Lower lobe of right lung (tissue), 2 donors: Measurements from ENCODE around the gene PTCD1. TPM values are rescaled to one million over a fixed set of nuclear protein-coding genes. Genes with fewer than 3 reads are reported as not detected.

Experiments
- ATAC-seq, 2 donors: fragments of 200-7000 bp; cut with Tn5 transposase; one replicate each; pipeline ENCODE4 v1.9.1; 2020 to 2022; ENCODE audit warnings: mild to moderate bottlenecking in 2 of 2, moderate library complexity in 2 of 2
- DNase-seq: peaks from one replicate; pipeline ENCODE4 v3.0.0-alpha.2; 2020
- H3K27ac ChIP-seq: fragments of 200-600 bp; one replicate; pipeline ENCODE4 v1.8.0; 2022
- H3K27me3 ChIP-seq: fragments of 200-600 bp; one replicate; pipeline ENCODE4 v1.8.0; 2022; ENCODE audit warnings: low read depth
- H3K36me3 ChIP-seq: fragments of 200-600 bp; one replicate; pipeline ENCODE4 v1.8.0; 2022; ENCODE audit warnings: mild to moderate bottlenecking
- H3K4me1 ChIP-seq: fragments of 200-600 bp; one replicate; pipeline ENCODE4 v1.8.0; 2022
- H3K4me3 ChIP-seq: fragments of 200-600 bp; one replicate; pipeline ENCODE4 v1.8.0; 2022; ENCODE audit warnings: mild to moderate bottlenecking
- H3K9me3 ChIP-seq: fragments of 200-600 bp; one replicate; pipeline ENCODE4 v1.8.0; 2022
- CTCF ChIP-seq: fragments of 200-600 bp; IDR thresholded peaks from one replicate; pipeline ENCODE4 v1.8.0; 2022; ENCODE audit warnings: antibody characterized with exemption, mild to moderate bottlenecking
- intact Hi-C: fragments of 100-400 bp; cut with DNase I; formaldehyde crosslinking; loops from one replicate; pipeline ENCODE4 v1.11.0; 2022
- long read RNA-seq: library from polyadenylated mRNA; unstranded; transcript quantifications from one replicate; pipeline ENCODE4 v2.0.0, GENCODE V29; 2021
- total RNA-seq: library from RNA; stranded (reverse); fragmentation: NEBNext Ultra II Directional; extraction: Animal tissue kit (Norgen Biotek cat#: 25700); gene quantifications from one replicate; pipeline ENCODE4 v1.2.1, GENCODE V29; 2021
- donor health status: DM: no; HTN: yes; CAD: no; lungs with severe emphysema.

Gene PTCD1
- total RNA-seq: 6.8 TPM
- long read RNA-seq, full-length matches to known transcripts: 7 of 18 reads
- long read RNA-seq, partial matches to known transcripts: 0 of 18 reads
- long read RNA-seq, other reads (novel, unspliced or antisense): 11 of 18 reads

GRCh38 chr7:99438573-99439480, at the start of gene PTCD1, which contains the start of gene CPSF4:
PTCD1 (minus strand) TSS chr7:99438798; CDS start chr7:99435242, 3,556 bp downstream.
CPSF4 (plus strand) TSS chr7:99438943; CDS start chr7:99439083, 140 bp downstream.
- ATAC-seq: peak; percentile 98 to 99
- Histone ChIP-seq H3K4me3 (peak within 1 kb of the TSS; percentile 95), H3K36me3 (peaks cover 20% of the 10 kb centered on the region), H3K27ac (peak within 1 kb of the TSS; percentile 85), H3K9me3 (no peaks in the 10 kb centered on the region), H3K4me1 (peaks cover 37% of the 10 kb centered on the region), H3K27me3 (no peaks in the 10 kb centered on the region)
- intact Hi-C loops: no loop called here
- DNase-seq: peak; percentile 97
- no peak for TF ChIP-seq CTCF

GRCh38 chr7:99485094-99485493, 46.5 kb upstream of the PTCD1 start:
- no peak for ATAC-seq
- intact Hi-C loops: loop anchor here (10.0 kb wide), 1 partner anchor 60 kb away; no protein-coding TSS in a partner anchor
- no peak for TF ChIP-seq CTCF

GRCh38 chr7:99478464-99479440, 40.2 kb upstream of the PTCD1 start:
- TF ChIP-seq CTCF: no peak
- Histone ChIP-seq H3K4me1 (peaks cover 15% of the 10 kb centered on the region), H3K27ac (no peak overlapping the region), H3K9me3 (no peaks in the 10 kb centered on the region), H3K36me3 (peaks cover 52% of the 10 kb centered on the region), H3K4me3 (no peak overlapping the region), H3K27me3 (no peaks in the 10 kb centered on the region)
- intact Hi-C loops: no loop called here
- DNase-seq: peak; percentile 35
- ATAC-seq: peak; percentile 21 to 31

More at GRCh38 chr7:99485094-99485493, 46.5 kb upstream of the PTCD1 start:
- no peak for DNase-seq
- no peak overlapping the region for H3K27ac ChIP-seq
- H3K4me3 ChIP-seq: no peak overlapping the region
- H3K4me1 ChIP-seq: no peaks in the 10 kb centered on the region
- H3K36me3 ChIP-seq: peaks cover 47% of the 10 kb centered on the region
- H3K9me3 ChIP-seq: no peaks in the 10 kb centered on the region
- no peaks in the 10 kb centered on the region for H3K27me3 ChIP-seq

DNA sequence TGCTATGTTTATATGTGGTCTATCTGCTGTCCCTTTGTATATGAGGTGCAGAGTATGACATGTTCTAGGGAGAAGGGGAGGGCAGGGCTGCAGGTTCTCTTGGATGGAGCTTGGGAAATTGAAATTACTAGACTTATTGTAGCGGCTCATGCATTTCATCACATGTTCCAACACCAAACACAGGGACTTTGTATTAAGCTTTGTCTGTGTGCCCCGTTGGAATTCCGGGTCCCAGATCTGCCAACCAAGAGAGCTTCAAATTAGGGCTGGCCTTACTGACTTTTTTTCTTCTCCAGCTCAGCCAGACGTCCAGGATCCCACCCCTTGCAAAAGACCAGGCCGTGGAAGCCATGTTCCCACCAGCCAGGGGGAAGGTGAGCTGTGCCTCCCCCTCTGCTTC, 37.5 kb upstream of the PTCD1 start:
- DNase-seq (peak; percentile 6), ATAC-seq (no peak)
- H3K27me3 ChIP-seq: no peaks in the 10 kb centered on the region
- no peaks in the 10 kb centered on the region for H3K9me3 ChIP-seq
- H3K27ac ChIP-seq: no peak overlapping the region
- H3K4me1 ChIP-seq: peaks cover 26% of the 10 kb centered on the region
- H3K36me3 ChIP-seq: peaks cover 32% of the 10 kb centered on the region
- no peak overlapping the region for H3K4me3 ChIP-seq
- TF ChIP-seq CTCF: no peak
- intact Hi-C loops: no loop called here

GRCh38 chr7:99473315-99473596, 34.7 kb upstream of the PTCD1 start:
- H3K9me3 ChIP-seq: no peaks in the 10 kb centered on the region
- ATAC-seq (peak; percentile 22 to 34), DNase-seq (peak; percentile 24)
- intact Hi-C loops: no loop called here
- peak overlapping the region; percentile 82 for H3K27ac ChIP-seq
- H3K27me3 ChIP-seq: no peaks in the 10 kb centered on the region
- peaks cover 17% of the 10 kb centered on the region for H3K4me1 ChIP-seq
- no peak for TF ChIP-seq CTCF
- H3K36me3 ChIP-seq: peaks cover 9% of the 10 kb centered on the region
- H3K4me3 ChIP-seq: peak overlapping the region; percentile 88
